GM13977 (cell line): ENCODE measurements around the gene GNL1.
"Not testable (repeated sequence)": the region's sequence is repeated elsewhere in the genome, so short reads cannot be mapped to it uniquely, and the experiment has no call there.

Experiments used
- DNase-seq: peaks from one replicate; pipeline ENCODE4 v3.0.0; 2012; ENCODE audit warnings: low spot score
- in situ Hi-C: fragments of 300-500 bp; cut with MboI; formaldehyde crosslinking; loops from one replicate; pipeline ENCODE4 v1.12.0; 2022; ENCODE audit warnings: low sequenced_read_pairs, low pct_unique_long_range_greater_than_20kb, mixed read lengths, inconsistent platforms; ENCODE audit not compliant: unreplicated experiment
- TF ChIP-seq, protein P1 (sequence below): IDR thresholded peaks from 2 replicates; pipeline ENCODE4 v1.5.1; 2012; ENCODE audit warnings: mild to moderate bottlenecking, control low read depth; ENCODE audit not compliant: insufficient read depth; ENCODE audit errors: extremely low read depth, missing control alignments

GNL1 gene

DNA sequence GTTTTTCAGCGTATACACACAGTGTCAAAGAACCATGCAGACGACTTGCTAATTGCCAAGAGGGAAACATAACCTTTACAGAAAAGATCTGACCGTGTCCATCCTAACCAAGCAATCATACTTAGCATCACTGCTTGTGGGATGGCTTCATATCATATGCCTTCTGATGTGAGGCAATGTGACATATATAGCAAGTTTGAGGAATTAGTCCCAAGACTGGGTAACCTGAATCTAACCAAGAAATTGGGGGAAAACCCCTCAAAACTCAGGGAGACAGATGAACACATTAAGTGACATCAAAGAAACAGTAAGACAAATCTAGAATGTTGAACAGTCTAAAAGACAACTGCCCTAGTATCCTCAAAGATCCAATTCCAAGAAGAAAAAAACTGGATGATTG is 18.4 kb downstream of the GNL1 start:
- DNase-seq, result no peak
- in situ Hi-C loops, result loop anchor here (5.0 kb wide), 1 partner anchor 46 kb away; no protein-coding TSS in a partner anchor
- TF ChIP-seq, protein P1, sequence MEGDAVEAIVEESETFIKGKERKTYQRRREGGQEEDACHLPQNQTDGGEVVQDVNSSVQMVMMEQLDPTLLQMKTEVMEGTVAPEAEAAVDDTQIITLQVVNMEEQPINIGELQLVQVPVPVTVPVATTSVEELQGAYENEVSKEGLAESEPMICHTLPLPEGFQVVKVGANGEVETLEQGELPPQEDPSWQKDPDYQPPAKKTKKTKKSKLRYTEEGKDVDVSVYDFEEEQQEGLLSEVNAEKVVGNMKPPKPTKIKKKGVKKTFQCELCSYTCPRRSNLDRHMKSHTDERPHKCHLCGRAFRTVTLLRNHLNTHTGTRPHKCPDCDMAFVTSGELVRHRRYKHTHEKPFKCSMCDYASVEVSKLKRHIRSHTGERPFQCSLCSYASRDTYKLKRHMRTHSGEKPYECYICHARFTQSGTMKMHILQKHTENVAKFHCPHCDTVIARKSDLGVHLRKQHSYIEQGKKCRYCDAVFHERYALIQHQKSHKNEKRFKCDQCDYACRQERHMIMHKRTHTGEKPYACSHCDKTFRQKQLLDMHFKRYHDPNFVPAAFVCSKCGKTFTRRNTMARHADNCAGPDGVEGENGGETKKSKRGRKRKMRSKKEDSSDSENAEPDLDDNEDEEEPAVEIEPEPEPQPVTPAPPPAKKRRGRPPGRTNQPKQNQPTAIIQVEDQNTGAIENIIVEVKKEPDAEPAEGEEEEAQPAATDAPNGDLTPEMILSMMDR, result no peak

DNA sequence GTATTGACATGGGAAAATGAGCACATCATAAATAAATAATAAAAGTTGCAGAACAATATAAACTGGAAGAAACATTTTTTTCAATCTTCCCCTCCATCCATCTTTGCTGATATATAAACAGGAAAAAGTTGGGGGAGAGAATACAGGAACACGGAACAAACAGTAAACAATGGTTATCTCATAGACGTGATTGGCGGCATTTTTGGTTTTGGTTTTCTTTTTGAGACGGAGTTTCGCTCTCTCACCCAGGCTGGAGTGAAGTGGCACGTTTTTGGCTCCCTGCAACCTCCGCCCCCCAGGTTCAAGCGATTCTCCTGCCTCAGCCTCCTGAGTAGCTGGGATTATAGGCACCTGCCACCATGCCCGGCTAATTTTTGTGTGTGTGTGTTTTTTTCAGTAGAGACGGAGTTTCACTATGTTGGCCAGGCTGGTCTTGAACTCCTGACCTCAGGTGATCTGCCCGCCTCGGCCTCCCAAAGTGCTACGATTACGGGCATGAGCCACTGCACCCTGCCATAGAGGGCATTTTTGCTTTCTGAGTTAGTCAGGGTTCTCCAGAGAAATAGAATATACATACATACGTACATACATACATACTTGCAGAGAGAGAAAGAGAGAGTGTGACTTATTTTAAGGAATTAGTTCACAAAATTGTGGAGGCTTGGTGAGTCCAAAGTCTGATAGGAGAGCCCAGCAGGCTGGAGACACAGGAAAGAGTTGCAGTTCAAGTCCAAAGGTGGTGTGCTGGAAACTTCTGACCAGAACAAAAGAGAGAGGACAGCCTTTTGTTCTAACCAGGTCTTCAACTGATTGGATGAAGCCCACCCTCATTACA is 22.6 kb downstream of the GNL1 start:
- no peak for DNase-seq
- TF ChIP-seq, protein P1, result no peak
- in situ Hi-C loops, result no loop called here

DNA sequence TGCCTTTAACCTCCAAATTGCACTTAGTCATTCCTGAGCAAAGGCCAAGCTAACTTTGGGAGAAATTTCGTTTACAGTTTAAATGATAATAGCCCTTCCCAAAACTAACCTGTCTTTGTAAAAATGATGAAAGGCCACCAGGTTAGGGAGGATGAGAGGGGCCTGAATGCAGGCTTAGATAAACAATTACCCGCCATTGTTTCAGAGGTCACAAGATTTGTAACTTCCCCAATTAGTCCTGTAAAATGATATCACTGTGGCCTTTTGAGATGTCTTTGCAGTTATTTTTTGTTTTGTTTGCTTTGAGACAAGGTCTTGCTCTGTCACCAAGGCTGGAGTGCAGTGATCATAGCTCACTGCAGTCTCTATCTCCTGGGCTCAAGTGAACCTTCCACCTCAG is 26.3 kb downstream of the GNL1 start:
- in situ Hi-C loops, result no loop called here
- no peak for DNase-seq

DNA sequence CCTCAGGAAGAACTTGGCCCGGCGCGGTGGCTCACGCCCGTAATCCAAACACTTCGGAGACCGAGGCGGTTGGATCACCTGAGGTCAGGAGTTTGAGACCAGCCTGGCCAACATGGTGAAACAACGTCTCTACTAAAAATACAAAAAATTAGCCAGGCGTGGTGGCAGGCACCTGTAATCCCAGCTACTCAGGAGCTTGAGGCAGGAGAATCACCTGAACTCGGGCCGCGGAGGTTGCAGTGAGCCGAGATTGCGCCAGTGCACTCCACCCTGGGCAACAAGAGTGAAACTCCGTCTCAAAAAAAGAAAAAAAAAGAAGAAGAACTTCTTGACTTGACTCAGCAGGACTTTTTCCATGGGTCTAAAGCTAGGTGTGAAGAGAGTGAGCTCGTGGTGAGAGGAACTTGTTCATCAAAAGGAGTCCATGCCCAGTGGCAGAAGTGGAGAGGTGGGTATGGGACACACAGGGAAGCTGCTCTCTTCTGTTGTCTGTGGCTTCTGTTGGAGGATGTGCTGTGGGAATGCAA is 26.9 kb downstream of the GNL1 start:
- DNase-seq, in situ Hi-C loops: not testable (repeated sequence)

More for the DNA sequence above, 26.3 kb downstream of the GNL1 start:
- TF ChIP-seq, protein P1, result no peak

DNA sequence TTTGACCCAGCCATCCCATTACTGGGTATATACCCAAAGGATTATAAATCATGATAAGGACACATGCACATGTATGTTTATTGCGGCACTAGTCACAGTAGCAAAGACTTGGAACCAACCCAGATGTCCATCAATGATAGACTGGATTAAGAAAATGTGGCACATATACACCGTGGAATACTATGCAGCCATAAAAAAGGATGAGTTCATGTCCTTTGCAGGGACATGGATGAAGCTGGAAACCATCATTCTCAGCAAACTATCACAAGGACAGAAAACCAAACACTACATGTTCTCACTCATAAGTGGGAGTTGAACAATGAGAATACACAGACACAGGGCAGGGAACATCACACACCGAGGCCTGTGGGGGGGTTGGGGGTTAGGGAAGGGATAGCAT is 29.8 kb downstream of the GNL1 start:
- DNase-seq, in situ Hi-C loops: not testable (repeated sequence)

DNA sequence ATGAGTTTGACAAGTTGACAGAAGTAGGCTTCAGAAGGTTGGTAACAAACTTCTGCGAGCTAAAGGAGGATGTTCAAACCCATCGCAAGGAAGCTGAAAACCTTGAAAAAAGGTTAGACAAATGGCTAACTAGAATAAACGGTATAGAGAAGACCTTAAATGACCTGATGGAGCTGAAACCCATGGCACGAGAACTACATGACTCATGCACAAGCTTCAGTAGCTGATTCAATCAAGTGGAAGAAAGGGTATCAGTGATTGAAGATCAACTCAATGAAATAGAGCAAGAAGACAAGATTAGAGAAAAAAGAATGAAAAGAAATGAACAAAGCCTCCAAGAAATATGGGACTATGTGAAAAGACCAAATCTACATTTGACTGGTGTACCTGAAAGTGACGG is 34.3 kb downstream of the GNL1 start:
- DNase-seq, in situ Hi-C loops: not testable (repeated sequence)

DNA sequence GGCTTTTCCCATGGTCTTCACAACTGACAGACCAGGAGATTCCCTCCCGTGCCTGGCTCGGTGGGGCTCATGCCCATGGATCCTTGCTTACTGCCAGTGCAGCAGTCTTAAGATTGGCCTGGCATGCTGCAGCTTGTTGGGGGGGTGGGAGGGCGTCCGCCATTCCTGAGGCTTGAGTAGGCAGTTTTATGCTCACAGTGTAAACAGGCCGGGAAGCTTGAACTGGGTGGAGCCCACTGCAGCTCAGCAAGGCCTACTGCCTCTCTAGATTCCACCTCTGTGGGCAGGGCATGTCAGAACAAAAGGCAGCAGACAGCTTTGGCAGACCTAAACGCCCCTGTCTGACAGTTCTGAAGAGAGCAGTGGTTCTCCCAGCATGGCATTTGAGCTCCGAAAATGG is 35.2 kb downstream of the GNL1 start:
- in situ Hi-C loops, DNase-seq: not testable (repeated sequence)

DNA sequence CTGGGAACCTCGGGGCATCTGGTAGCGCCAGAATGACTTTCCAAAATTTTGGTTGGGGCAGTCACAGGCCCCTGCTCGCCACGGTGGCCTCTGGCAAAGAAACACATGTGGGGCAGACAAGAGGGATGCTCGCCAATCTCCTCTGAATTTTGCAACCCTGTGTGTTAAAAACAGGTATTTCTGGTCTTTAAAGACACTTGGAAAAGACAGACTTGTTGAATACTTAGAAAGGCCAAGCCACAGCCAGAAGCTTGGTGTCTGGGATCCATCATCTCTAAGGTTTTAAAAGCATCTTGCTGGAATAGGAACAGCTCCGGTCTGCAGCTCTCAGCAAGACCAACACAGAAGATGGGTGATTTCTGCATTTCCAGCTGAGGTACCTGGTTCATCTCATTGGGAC is 35.8 kb downstream of the GNL1 start:
- no peak for DNase-seq
- TF ChIP-seq, protein P1, result no peak
- in situ Hi-C loops, result no loop called here

DNA sequence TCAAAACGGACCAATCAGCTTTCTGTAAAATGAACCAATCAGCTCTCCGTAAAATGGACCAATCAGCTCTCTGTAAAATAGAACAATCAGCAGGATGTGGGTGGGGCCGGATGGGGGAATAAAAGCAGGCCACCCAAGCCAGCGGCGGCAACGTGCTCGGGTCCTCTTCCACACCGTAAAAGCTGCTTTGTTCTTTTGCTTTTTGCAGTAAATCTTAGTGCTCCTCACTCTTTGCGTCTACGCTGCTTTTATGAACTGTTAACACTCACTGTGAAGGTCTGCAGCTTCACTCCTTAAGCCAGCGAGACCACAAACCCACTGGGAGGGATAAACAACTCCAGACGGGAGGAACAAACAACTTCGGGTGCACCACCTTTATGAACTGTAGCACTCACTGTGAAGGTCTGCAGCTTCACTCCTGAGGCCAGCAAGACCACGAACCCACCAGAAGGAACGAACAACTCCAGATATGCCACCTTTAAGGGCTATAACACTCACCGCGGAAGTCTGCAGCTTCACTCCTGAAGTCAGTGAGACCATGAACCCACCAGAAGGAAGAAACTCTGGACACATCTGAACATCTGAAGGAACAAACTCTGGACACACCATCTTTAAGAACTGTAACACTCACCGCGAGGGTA is 37.7 kb downstream of the GNL1 start:
- in situ Hi-C loops, DNase-seq: not testable (repeated sequence)

DNA sequence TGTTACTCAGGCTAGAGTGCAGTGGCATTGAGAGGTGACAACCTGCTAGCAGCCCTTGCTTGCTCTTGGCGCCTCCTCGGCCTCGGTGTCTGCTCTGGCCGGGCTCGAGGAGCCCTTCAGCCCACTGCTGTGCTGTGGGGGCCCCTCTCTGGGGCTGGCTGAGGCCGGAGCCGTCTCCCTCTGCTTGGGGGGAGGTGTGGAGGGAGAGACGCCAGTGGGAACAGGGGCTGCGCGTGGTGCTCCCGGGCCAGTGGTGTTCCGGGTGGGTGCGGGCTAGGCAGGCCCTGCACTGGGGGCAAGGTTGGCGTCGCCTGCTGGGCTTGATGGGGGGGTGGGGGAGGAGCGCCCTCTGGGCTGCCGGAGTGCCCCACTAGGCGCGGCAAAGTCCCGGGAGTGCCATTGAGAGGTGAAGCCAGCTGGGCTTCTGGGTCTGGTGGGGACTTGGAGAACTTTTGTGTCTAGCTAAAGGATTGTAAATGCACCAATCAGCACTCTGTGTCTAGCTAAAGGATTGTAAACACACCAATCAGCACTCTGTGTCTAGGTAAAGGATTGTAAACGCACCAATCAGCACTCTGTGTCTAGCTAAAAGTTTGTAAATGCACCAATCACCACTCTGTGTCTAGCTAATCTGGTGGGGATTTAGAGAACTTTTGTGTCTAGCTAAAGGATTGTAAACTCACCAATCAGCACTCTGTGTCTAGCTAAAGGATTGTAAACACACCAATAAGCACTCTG is 38.4 kb downstream of the GNL1 start:
- in situ Hi-C loops, DNase-seq: not testable (repeated sequence)

DNA sequence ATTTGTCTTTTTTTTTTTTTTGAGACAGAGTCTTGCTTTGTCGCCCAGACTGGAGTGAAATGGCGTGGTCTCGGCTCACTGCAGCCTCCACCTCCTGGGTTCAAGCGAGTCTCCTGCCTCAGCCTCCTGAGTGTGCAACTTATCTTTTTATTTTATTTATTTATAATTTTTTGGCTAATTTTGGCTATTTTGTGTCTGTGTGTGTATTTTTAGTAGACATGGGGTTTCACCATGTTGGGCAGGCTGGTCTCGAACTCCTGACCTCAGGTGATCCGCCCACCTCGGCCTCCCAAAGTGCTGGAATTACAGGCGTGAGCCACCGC is 39.6 kb downstream of the GNL1 start:
- DNase-seq, in situ Hi-C loops: not testable (repeated sequence)
